Fibroblast of skin of abdomen (primary cell): ENCODE measurements around the gene MCL1.
"Not testable (repeated sequence)": the region's sequence is repeated elsewhere in the genome, so short reads cannot be mapped to it uniquely, and the experiment has no call there.

Experiments
- DNase-seq: peaks from one replicate; pipeline ENCODE4 v3.0.0-alpha.2; 2013

MCL1 gene

GRCh38 chr1:150601540-150601939 lies 22.1 kb upstream of the MCL1 start:
- no peak for DNase-seq

- not testable (repeated sequence) for DNase-seq
Measured at GRCh38 chr1:150598346-150598745, 18.9 kb upstream of the MCL1 start.

- DNase-seq: no peak
Measured at GRCh38 chr1:150596976-150597375, 17.6 kb upstream of the MCL1 start.

- DNase-seq: no peak
Measured at GRCh38 chr1:150596095-150596892, 16.9 kb upstream of the MCL1 start.

GRCh38 chr1:150582371-150582770 lies 3.0 kb upstream of the MCL1 start:
- peak; percentile 60 for DNase-seq

GRCh38 chr1:150581962-150582361 lies 2.6 kb upstream of the MCL1 start:
- not testable (repeated sequence) for DNase-seq

GRCh38 chr1:150581437-150581836 lies 2.0 kb upstream of the MCL1 start:
- DNase-seq: not testable (repeated sequence)

- DNase-seq: not testable (repeated sequence)
Measured at GRCh38 chr1:150580966-150581365, 1.6 kb upstream of the MCL1 start.

- DNase-seq: no peak
Measured at GRCh38 chr1:150579945-150580642, 684 bp upstream of the MCL1 start.

- peak; percentile 93 for DNase-seq
Measured at GRCh38 chr1:150578272-150579109, 919 bp downstream of the MCL1 start.

- DNase-seq: no peak
Measured at GRCh38 chr1:150577557-150578271, 1.7 kb downstream of the MCL1 start.

- no peak for DNase-seq
Measured at GRCh38 chr1:150576794-150577556, 2.4 kb downstream of the MCL1 start.

- DNase-seq: no peak
Measured at GRCh38 chr1:150576367-150576711, 3.1 kb downstream of the MCL1 start.

GRCh38 chr1:150575518-150576366 lies 3.7 kb downstream of the MCL1 start:
- DNase-seq: no peak

- no peak for DNase-seq
Measured at GRCh38 chr1:150575072-150575489, 4.3 kb downstream of the MCL1 start.

- no peak for DNase-seq
Measured at GRCh38 chr1:150574260-150575071, 4.9 kb downstream of the MCL1 start.

GRCh38 chr1:150573648-150574071 lies 5.8 kb downstream of the MCL1 start:
- not testable (repeated sequence) for DNase-seq

- no peak for DNase-seq
Measured at GRCh38 chr1:150572918-150573647, 6.3 kb downstream of the MCL1 start.

GRCh38 chr1:150568594-150568966 lies 10.8 kb downstream of the MCL1 start:
- no peak for DNase-seq
